ENCODE results near the gene NAA40.
A peak's percentile ranks its signal among the peaks of the same experiment; 100 is the strongest.

NAA40 gene

DNA sequence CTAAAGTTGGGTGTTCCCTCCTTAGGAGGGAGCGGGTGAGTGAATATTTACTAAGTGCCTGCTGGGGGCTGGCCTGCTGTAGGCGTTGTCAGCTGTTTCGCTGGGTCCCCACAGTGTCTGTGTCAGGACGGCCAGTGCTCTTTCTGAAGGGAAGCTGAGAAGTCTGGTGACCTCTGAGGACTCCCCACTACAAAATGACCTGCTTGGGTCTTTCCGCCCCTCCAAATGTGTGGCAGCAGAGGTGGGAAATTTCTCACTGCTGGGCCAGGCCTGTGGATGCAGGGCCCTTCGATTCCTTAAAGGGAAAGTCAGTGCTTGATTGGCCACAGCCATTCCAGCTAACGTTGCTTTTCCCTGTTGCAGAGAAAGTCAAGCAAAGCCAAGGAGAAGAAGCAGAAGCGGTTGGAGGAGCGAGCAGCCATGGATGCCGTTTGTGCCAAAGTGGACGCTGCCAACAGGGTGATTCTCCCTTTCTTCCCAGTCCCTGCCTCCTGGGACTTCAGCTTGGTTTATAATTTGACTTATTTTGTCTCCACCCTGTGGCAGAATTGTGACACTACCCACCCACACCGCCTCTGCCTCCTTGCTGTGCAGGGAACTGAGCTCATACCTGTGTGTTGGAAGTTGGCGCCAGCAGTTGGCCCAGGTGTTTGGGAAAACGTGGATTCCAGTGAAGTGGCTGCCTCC, 6.8 kb downstream of the NAA40 start:
- Histone ChIP-seq H4K20me1 (ENCODE audit: insufficient read depth, low read length) (no peaks in the 10 kb centered on the region), H3K27me3 (replicated peaks; ENCODE audit: insufficient read depth, low read length) (no peaks in the 10 kb centered on the region), H3K4me3 (ENCODE audit: low read length) (no peak overlapping the region), H3K36me3 (replicated peaks; ENCODE audit: insufficient read depth, low read length) (no peaks in the 10 kb centered on the region), H3K4me2 (ENCODE audit: low read depth, low read length) (no peak overlapping the region), H3K9me3 (replicated peaks; ENCODE audit: insufficient read depth, low read length) (no peaks in the 10 kb centered on the region), H3K9ac (ENCODE audit: low read length) (no peak overlapping the region), H3K9me2 (replicated peaks; ENCODE audit: insufficient read depth, low read length) (no peaks in the 10 kb centered on the region), H2AFZ (ENCODE audit: low read length) (no peak overlapping the region), H3F3A (ENCODE audit: insufficient read depth, low read length) (peaks cover 1% of the 10 kb centered on the region; the same call in 1 of the 2 replicates), H3K79me2 (ENCODE audit: low read length) (peaks cover 48% of the 10 kb centered on the region), H3K4me1 (ENCODE audit: low read length) (no peaks in the 10 kb centered on the region), H3K27ac (ENCODE audit: low read length) (no peak overlapping the region)
- peak; percentile 44 for DNase-seq
- TF ChIP-seq, protein P1, sequence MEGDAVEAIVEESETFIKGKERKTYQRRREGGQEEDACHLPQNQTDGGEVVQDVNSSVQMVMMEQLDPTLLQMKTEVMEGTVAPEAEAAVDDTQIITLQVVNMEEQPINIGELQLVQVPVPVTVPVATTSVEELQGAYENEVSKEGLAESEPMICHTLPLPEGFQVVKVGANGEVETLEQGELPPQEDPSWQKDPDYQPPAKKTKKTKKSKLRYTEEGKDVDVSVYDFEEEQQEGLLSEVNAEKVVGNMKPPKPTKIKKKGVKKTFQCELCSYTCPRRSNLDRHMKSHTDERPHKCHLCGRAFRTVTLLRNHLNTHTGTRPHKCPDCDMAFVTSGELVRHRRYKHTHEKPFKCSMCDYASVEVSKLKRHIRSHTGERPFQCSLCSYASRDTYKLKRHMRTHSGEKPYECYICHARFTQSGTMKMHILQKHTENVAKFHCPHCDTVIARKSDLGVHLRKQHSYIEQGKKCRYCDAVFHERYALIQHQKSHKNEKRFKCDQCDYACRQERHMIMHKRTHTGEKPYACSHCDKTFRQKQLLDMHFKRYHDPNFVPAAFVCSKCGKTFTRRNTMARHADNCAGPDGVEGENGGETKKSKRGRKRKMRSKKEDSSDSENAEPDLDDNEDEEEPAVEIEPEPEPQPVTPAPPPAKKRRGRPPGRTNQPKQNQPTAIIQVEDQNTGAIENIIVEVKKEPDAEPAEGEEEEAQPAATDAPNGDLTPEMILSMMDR (IDR thresholded peaks at IDR 0.05; ENCODE audit: low read length) = peak; percentile 60
- TF ChIP-seq EZH2phosphoT487 (IDR thresholded peaks at IDR 0.05; ENCODE audit: low read length) = no peak

- Histone ChIP-seq H4K20me1 (ENCODE audit: insufficient read depth, low read length) (no peaks in the 10 kb centered on the region), H3F3A (ENCODE audit: insufficient read depth, low read length) (no peaks in the 10 kb centered on the region; the same call in 1 of the 2 replicates), H3K9me3 (replicated peaks; ENCODE audit: insufficient read depth, low read length) (no peaks in the 10 kb centered on the region), H3K4me1 (ENCODE audit: low read length) (no peaks in the 10 kb centered on the region), H3K27ac (ENCODE audit: low read length) (no peak overlapping the region), H3K9ac (ENCODE audit: low read length) (no peak overlapping the region), H3K9me2 (replicated peaks; ENCODE audit: insufficient read depth, low read length) (no peaks in the 10 kb centered on the region), H2AFZ (ENCODE audit: low read length) (no peak overlapping the region), H3K79me2 (ENCODE audit: low read length) (no peaks in the 10 kb centered on the region; the same call in 1 of the 2 replicates), H3K36me3 (replicated peaks; ENCODE audit: insufficient read depth, low read length) (no peaks in the 10 kb centered on the region), H3K27me3 (replicated peaks; ENCODE audit: insufficient read depth, low read length) (no peaks in the 10 kb centered on the region), H3K4me2 (ENCODE audit: low read depth, low read length) (no peak overlapping the region), H3K4me3 (ENCODE audit: low read length) (no peak overlapping the region)
- no peak for DNase-seq
- TF ChIP-seq EZH2 (optimal IDR thresholded peaks at IDR 0.05; ENCODE audit: low read depth, low read length) = no peak
- TF ChIP-seq, protein P1 (IDR thresholded peaks at IDR 0.05; ENCODE audit: low read length) = no peak
- no peak for TF ChIP-seq EZH2phosphoT487 (IDR thresholded peaks at IDR 0.05; ENCODE audit: low read length)
Observed at GRCh38 chr11:63951779-63952536, 13.2 kb downstream of the NAA40 start.

GRCh38 chr11:63952570-63952969, 13.8 kb downstream of the NAA40 start:
- no peak overlapping the region for H3K4me3 ChIP-seq (ENCODE audit: low read length)
- no peaks in the 10 kb centered on the region for H3K9me3 ChIP-seq (replicated peaks; ENCODE audit: insufficient read depth, low read length)
- no peaks in the 10 kb centered on the region; the same call in 1 of the 2 replicates for H3F3A ChIP-seq (ENCODE audit: insufficient read depth, low read length)
- H3K27me3 ChIP-seq (replicated peaks; ENCODE audit: insufficient read depth, low read length) = no peaks in the 10 kb centered on the region
- H2AFZ ChIP-seq (ENCODE audit: low read length) = no peak overlapping the region
- DNase-seq = no peak
- H4K20me1 ChIP-seq (ENCODE audit: insufficient read depth, low read length) = no peaks in the 10 kb centered on the region
- no peak overlapping the region for H3K4me2 ChIP-seq (ENCODE audit: low read depth, low read length)
- no peaks in the 10 kb centered on the region; the same call in 1 of the 2 replicates for H3K79me2 ChIP-seq (ENCODE audit: low read length)
- no peaks in the 10 kb centered on the region for H3K36me3 ChIP-seq (replicated peaks; ENCODE audit: insufficient read depth, low read length)
- TF ChIP-seq EZH2phosphoT487 (IDR thresholded peaks at IDR 0.05; ENCODE audit: low read length) = no peak
- TF ChIP-seq, protein P1 (IDR thresholded peaks at IDR 0.05; ENCODE audit: low read length) = no peak
- TF ChIP-seq EZH2 (optimal IDR thresholded peaks at IDR 0.05; ENCODE audit: low read depth, low read length) = no peak
- H3K4me1 ChIP-seq (ENCODE audit: low read length) = no peaks in the 10 kb centered on the region
- no peak overlapping the region for H3K9ac ChIP-seq (ENCODE audit: low read length)
- H3K9me2 ChIP-seq (replicated peaks; ENCODE audit: insufficient read depth, low read length) = no peaks in the 10 kb centered on the region
- no peak overlapping the region for H3K27ac ChIP-seq (ENCODE audit: low read length)
